SU-DHL-6 (cell line): Measurements from ENCODE around the gene CNBD2.

Experiments used
- EZH2phosphoT487 ChIP-seq: fragments of 200-600 bp; sonication (generic), shearing (Covaris generic); conservative IDR thresholded peaks from 2 replicates; pipeline ENCODE4 v1.6.1; 2018; ENCODE audit warnings: mild to moderate bottlenecking, antibody characterized with exemption, low read length, moderate library complexity, mixed read lengths
- TF ChIP-seq, protein P1 (sequence below): fragments of 200-600 bp; sonication (generic); IDR thresholded peaks from one replicate; pipeline ENCODE4 v1.5.1; 2017; ENCODE audit warnings: antibody characterized with exemption, mild to moderate bottlenecking, low read length, moderate library complexity; ENCODE audit not compliant: insufficient read depth, poor library complexity, severe bottlenecking

DNA sequence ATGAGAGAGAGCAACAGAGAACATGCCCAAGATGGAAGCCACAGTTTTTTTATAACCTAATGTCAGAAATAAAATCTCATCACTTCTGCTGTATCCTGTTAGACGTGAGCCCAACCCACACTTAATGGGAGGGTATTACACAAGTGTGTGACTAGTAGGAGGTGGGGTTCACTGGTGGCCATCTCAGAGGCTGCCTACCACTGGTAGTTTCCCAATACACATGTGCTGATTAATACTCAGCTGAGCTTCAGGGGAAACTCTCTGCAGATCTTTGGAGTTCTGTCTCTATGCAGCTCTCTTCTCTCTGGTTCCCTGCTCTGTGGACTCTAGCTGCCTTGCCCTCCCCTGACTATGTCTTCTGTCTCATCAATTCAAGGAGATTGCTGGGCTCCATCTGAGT lies 35.7 kb downstream of the CNBD2 start:
- TF ChIP-seq, protein P1, sequence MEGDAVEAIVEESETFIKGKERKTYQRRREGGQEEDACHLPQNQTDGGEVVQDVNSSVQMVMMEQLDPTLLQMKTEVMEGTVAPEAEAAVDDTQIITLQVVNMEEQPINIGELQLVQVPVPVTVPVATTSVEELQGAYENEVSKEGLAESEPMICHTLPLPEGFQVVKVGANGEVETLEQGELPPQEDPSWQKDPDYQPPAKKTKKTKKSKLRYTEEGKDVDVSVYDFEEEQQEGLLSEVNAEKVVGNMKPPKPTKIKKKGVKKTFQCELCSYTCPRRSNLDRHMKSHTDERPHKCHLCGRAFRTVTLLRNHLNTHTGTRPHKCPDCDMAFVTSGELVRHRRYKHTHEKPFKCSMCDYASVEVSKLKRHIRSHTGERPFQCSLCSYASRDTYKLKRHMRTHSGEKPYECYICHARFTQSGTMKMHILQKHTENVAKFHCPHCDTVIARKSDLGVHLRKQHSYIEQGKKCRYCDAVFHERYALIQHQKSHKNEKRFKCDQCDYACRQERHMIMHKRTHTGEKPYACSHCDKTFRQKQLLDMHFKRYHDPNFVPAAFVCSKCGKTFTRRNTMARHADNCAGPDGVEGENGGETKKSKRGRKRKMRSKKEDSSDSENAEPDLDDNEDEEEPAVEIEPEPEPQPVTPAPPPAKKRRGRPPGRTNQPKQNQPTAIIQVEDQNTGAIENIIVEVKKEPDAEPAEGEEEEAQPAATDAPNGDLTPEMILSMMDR = no peak
- no peak for TF ChIP-seq EZH2phosphoT487
